HG02642 (cell line): ENCODE results near the gene CLASP2.
"Not testable (repeated sequence)": the region's sequence is repeated elsewhere in the genome, so short reads cannot be mapped to it uniquely, and the experiment has no call there.

Experiments
- ATAC-seq: cut with Tn5 transposase; IDR thresholded peaks from one replicate; pipeline ENCODE4 v1.9.1; 2021; ENCODE audit warnings: mild to moderate bottlenecking; ENCODE audit not compliant: unreplicated experiment, poor library complexity

CLASP2 gene

DNA sequence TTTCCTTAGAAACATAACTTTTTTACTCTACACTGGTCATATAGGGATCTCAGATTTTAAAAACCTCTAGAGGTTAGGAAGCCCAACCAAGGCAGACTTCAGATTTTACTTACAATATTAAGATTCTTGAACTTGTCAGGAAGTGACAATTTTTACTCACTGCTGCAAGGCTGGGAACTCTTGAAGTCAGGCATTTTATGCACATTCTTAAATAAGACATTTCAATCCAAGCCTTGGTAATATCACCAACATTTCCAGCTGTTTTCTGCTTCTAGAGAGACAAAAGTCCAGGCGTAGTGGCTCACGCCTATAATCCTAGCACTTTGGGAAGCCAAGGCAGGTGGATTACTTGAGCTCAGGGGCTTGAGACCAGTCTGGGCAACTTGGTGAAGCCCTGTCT, 244.2 kb downstream of the CLASP2 start:
- no peak for ATAC-seq

DNA sequence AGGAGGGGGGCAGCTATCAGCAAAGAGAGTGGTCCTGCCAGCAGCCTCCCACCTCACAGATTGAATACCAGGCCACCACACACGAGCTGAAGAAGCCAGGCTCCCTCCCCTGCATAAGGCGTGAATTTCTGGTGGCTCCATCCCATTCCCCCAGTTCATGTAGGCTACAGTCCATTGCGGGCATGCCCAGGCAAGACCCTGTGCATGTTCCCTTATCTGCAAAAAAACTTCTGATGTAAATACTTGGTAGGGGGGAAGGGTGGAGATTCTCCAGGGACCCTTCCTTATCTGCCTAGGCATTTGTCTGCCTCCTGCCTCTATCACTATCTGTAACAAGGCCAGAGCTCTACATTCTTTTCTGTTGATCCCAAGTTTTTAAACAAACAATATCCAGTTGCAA, 250.3 kb downstream of the CLASP2 start:
- no peak for ATAC-seq

- no peak for ATAC-seq
These were observed 257.0 kb downstream of the CLASP2 start for GRCh38 chr3:33461097-33461496.

DNA sequence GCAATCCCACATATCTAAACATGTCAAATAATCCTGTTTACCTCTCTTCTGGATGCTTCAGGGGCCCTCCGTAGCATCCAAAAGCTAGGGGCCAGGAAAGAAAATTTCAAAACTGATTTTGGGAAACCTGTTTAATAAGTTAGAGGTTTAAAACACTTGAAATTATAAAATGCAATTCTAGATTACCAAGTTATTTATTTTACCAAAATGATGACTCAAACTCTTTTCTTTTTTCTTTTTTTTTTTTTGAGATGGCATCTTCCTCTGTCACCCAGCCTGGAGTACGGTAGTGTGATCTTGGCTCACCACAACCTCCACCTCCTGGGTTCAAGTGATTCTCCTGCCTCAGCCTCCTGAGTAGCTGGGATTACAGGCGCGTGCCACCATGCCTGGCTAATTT, 258.5 kb downstream of the CLASP2 start:
- ATAC-seq = not testable (repeated sequence)

- ATAC-seq = no peak
These were observed 259.6 kb downstream of the CLASP2 start for GRCh38 chr3:33458446-33458845.

GRCh38 chr3:33456756-33457155, 261.3 kb downstream of the CLASP2 start:
- ATAC-seq = no peak

- no peak for ATAC-seq
These were observed 264.7 kb downstream of the CLASP2 start for GRCh38 chr3:33453331-33453761.

GRCh38 chr3:33451994-33452393, 266.1 kb downstream of the CLASP2 start:
- not testable (repeated sequence) for ATAC-seq

GRCh38 chr3:33447958-33448357, 270.1 kb downstream of the CLASP2 start:
- ATAC-seq = no peak

- ATAC-seq = not testable (repeated sequence)
These were observed 270.8 kb downstream of the CLASP2 start for GRCh38 chr3:33447256-33447625.
